ENCODE results near the gene CLCN1.

CLCN1 gene

GRCh38 chr7:143356414-143357050, 40.6 kb downstream of the CLCN1 start:
- no peak overlapping the region for H3K9ac ChIP-seq (ENCODE audit: low read depth, low read length, poor library complexity, severe bottlenecking)
- no peaks in the 10 kb centered on the region for H3K79me2 ChIP-seq (ENCODE audit: insufficient read depth, low read length)
- no peak overlapping the region for H3K4me3 ChIP-seq (ENCODE audit: low read length, poor library complexity, severe bottlenecking)
- H3K9me2 ChIP-seq (replicated peaks; ENCODE audit: low read depth, low read length): no peaks in the 10 kb centered on the region
- no peaks in the 10 kb centered on the region for H3K27me3 ChIP-seq (ENCODE audit: insufficient read depth, low read length, poor library complexity, severe bottlenecking)
- no peaks in the 10 kb centered on the region for H3K4me1 ChIP-seq (ENCODE audit: insufficient read depth, low read length, poor library complexity, severe bottlenecking)
- TF ChIP-seq CTCF (conservative IDR thresholded peaks at IDR 0.05; ENCODE audit: low read length) (no peak), EZH2phosphoT487 (IDR thresholded peaks at IDR 0.05; ENCODE audit: borderline replicate concordance) (no peak)
- H3K9me3 ChIP-seq (ENCODE audit: insufficient read depth, low read depth, low read length): no peaks in the 10 kb centered on the region
- no peaks in the 10 kb centered on the region for H3K36me3 ChIP-seq (ENCODE audit: insufficient read depth, low read length)
- no peak overlapping the region for H3K4me2 ChIP-seq (ENCODE audit: low read depth, low read length, poor library complexity, severe bottlenecking)
- no peaks in the 10 kb centered on the region for H3F3A ChIP-seq (ENCODE audit: low read depth)
- no peak overlapping the region for H2AFZ ChIP-seq (ENCODE audit: low read length)
- no peaks in the 10 kb centered on the region for H4K20me1 ChIP-seq (ENCODE audit: insufficient read depth, low read length, poor library complexity, severe bottlenecking)

- H3K9me2 ChIP-seq (replicated peaks; ENCODE audit: low read depth, low read length): no peaks in the 10 kb centered on the region
- no peaks in the 10 kb centered on the region for H3F3A ChIP-seq (ENCODE audit: low read depth)
- peaks cover 9% of the 10 kb centered on the region for H3K4me1 ChIP-seq (ENCODE audit: insufficient read depth, low read length, poor library complexity, severe bottlenecking)
- H3K4me3 ChIP-seq (ENCODE audit: low read length, poor library complexity, severe bottlenecking): no peak overlapping the region
- no peaks in the 10 kb centered on the region for H4K20me1 ChIP-seq (ENCODE audit: insufficient read depth, low read length, poor library complexity, severe bottlenecking)
- H3K9ac ChIP-seq (ENCODE audit: low read depth, low read length, poor library complexity, severe bottlenecking): no peak overlapping the region
- no peak overlapping the region for H3K4me2 ChIP-seq (ENCODE audit: low read depth, low read length, poor library complexity, severe bottlenecking)
- H3K36me3 ChIP-seq (ENCODE audit: insufficient read depth, low read length): no peaks in the 10 kb centered on the region
- no peaks in the 10 kb centered on the region for H3K79me2 ChIP-seq (ENCODE audit: insufficient read depth, low read length)
- H2AFZ ChIP-seq (ENCODE audit: low read length): no peak overlapping the region
- TF ChIP-seq CTCF (conservative IDR thresholded peaks at IDR 0.05; ENCODE audit: low read length): no peak
- no peak for TF ChIP-seq EZH2phosphoT487 (IDR thresholded peaks at IDR 0.05; ENCODE audit: borderline replicate concordance)
- no peaks in the 10 kb centered on the region for H3K9me3 ChIP-seq (ENCODE audit: insufficient read depth, low read depth, low read length)
- H3K27me3 ChIP-seq (ENCODE audit: insufficient read depth, low read length, poor library complexity, severe bottlenecking): no peaks in the 10 kb centered on the region
These were observed 42.7 kb downstream of the CLCN1 start for GRCh38 chr7:143358626-143359025.

- peaks cover 13% of the 10 kb centered on the region for H3K4me1 ChIP-seq (ENCODE audit: insufficient read depth, low read length, poor library complexity, severe bottlenecking)
- no peaks in the 10 kb centered on the region for H3K27me3 ChIP-seq (ENCODE audit: insufficient read depth, low read length, poor library complexity, severe bottlenecking)
- no peaks in the 10 kb centered on the region for H3K79me2 ChIP-seq (ENCODE audit: insufficient read depth, low read length)
- no peaks in the 10 kb centered on the region for H3F3A ChIP-seq (ENCODE audit: low read depth)
- H2AFZ ChIP-seq (ENCODE audit: low read length): no peak overlapping the region
- no peak for TF ChIP-seq CTCF (conservative IDR thresholded peaks at IDR 0.05; ENCODE audit: low read length)
- no peak for TF ChIP-seq EZH2phosphoT487 (IDR thresholded peaks at IDR 0.05; ENCODE audit: borderline replicate concordance)
- no peaks in the 10 kb centered on the region for H3K9me3 ChIP-seq (ENCODE audit: insufficient read depth, low read depth, low read length)
- no peaks in the 10 kb centered on the region for H3K9me2 ChIP-seq (replicated peaks; ENCODE audit: low read depth, low read length)
- H3K4me3 ChIP-seq (ENCODE audit: low read length, poor library complexity, severe bottlenecking): no peak overlapping the region
- H3K4me2 ChIP-seq (ENCODE audit: low read depth, low read length, poor library complexity, severe bottlenecking): no peak overlapping the region
- no peaks in the 10 kb centered on the region for H3K36me3 ChIP-seq (ENCODE audit: insufficient read depth, low read length)
- H4K20me1 ChIP-seq (ENCODE audit: insufficient read depth, low read length, poor library complexity, severe bottlenecking): no peaks in the 10 kb centered on the region
- H3K9ac ChIP-seq (ENCODE audit: low read depth, low read length, poor library complexity, severe bottlenecking): no peak overlapping the region
These were observed 44.0 kb downstream of the CLCN1 start for GRCh38 chr7:143359771-143360353.
